Activated CD4-positive, alpha-beta memory T cell treated with anti-CD3 and anti-CD28 coated beads, Interleukin-2, amount 10 ng/mL, durations not matched to agents 7 days and 5 days (primary cell): ENCODE data around the gene ZNF740. TPM values are rescaled to one million over a fixed set of nuclear protein-coding genes. Genes with fewer than 3 reads are reported as not detected.
"Not testable (repeated sequence)": the region's sequence is repeated elsewhere in the genome, so short reads cannot be mapped to it uniquely, and the experiment has no call there.

ENCODE experiments used
- CTCF ChIA-PET: fragments of 350-600 bp; sonication (Branson Sonifier 250); formaldehyde crosslinking; loops from one replicate; lab custom pipeline; 2021; ENCODE audit warnings: antibody characterized with exemption, inconsistent platforms; lab: Charles Lee
- POLR2A ChIA-PET: fragments of 350-600 bp; sonication (Branson Sonifier 250); formaldehyde crosslinking; loops from one replicate; lab custom pipeline; 2021; ENCODE audit warnings: antibody characterized with exemption; lab: Charles Lee
- DNase-seq: peaks from one replicate; pipeline ENCODE4 v3.0.0-alpha.2; 2020
- H3K27ac Mint-ChIP-seq: one replicate; pipeline ENCODE4 v1.8.0; 2021; ENCODE audit warnings: mild to moderate bottlenecking, mixed read lengths
- H3K27me3 Mint-ChIP-seq: one replicate; pipeline ENCODE4 v1.8.0; 2021; ENCODE audit warnings: mixed read lengths
- H3K36me3 Mint-ChIP-seq: one replicate; pipeline ENCODE4 v1.8.0; 2021; ENCODE audit warnings: low read depth, mixed read lengths
- H3K4me1 Mint-ChIP-seq: one replicate; pipeline ENCODE4 v1.8.0; 2021; ENCODE audit warnings: mixed read lengths
- H3K4me3 Mint-ChIP-seq: one replicate; pipeline ENCODE4 v1.8.0; 2021; ENCODE audit warnings: mild to moderate bottlenecking, mixed read lengths
- H3K9me3 Mint-ChIP-seq: one replicate; pipeline ENCODE4 v1.8.0; 2021; ENCODE audit warnings: mixed read lengths
- total RNA-seq, 2 experiments: library from RNA; stranded (reverse); gene quantifications; one replicate each; pipeline ENCODE4 v1.2.3, GENCODE V29; 2021

The ZNF740 gene
- total RNA-seq, 2 experiments from 2014 or later: 33.7 to 45.5 TPM

DNA sequence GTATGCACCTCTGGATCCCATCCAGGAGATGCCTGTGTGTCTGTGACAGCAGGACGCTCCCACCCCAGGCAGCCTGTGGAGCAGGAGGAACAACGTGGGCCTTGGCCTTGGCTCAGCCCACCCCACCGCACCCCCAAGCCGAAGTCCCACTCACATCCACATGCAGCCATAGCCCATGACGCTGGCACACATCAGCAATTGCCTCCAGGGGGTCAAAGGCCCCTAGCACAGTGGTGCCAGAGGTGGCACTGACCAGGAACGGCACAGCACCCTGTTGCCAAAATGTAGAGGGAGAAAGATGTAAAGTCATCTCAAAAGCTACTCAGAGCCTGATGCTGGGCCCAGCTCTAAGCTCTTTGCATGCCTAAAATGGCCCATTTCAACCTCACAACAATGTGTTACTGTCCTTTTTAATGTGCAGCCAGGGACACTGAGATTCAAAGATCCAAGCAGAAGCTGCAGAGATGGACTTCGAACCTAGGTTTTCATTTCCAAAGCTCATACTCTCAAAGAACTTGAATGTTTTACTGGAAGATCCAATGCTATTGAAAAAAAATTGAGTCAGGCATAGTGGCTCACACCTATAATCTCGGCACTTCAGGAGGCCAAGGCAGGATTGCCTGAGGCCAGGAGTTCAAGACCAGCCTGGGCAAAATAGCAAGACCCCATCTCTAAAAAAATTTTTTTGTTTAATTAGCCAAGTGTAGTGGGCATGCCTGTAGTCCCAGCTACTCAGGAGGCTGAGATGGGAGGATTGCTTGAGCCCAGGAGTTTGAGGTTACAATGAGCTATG lies 19.2 kb upstream of the ZNF740 start:
- Mint-ChIP-seq H3K27ac (no peak overlapping the region), H3K36me3 (no peaks in the 10 kb centered on the region), H3K9me3 (no peaks in the 10 kb centered on the region), H3K4me3 (no peak overlapping the region), H3K27me3 (no peaks in the 10 kb centered on the region), H3K4me1 (peaks cover 12% of the 10 kb centered on the region)
- no peak for DNase-seq
- ChIA-PET POLR2A (interaction anchor here (0.9 to 3.7 kb wide), 9 partner anchors 9 to 217 kb away, joined by 3 to 33 read pairs (median 6); partner anchors contain the start of genes AAAS, CSAD, ITGB7 and PFDN5), CTCF (interaction anchor here (0.9 to 5.3 kb wide), 13 partner anchors 19 to 264 kb away, joined by 3 to 41 read pairs (median 6); partner anchors contain the start of genes AAAS, CSAD, ESPL1 and ZNF740)

DNA sequence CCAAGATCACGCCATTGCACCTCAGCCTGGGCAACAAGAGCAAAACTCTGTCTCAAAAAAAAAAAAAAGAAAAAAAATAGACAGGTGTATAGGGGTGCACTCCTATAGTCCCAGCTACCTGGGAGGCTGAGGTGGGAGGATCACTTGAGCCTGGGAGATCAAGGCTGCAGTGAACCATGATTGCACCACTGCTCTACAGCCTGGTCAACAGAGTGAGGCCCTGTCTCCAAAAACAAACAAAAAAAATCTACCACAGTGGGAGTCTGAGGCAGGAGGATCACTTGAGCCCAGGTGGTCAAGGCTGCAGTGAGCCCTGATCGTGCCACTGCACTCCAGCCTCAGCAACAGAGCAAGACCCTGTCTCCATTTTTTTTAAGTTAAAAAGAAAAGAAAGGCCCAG lies 17.5 kb upstream of the ZNF740 start:
- DNase-seq, H3K36me3 Mint-ChIP-seq, H3K27ac Mint-ChIP-seq, H3K4me3 Mint-ChIP-seq, H3K27me3 Mint-ChIP-seq, H3K9me3 Mint-ChIP-seq, CTCF ChIA-PET, POLR2A ChIA-PET: not testable (repeated sequence)
- H3K4me1 Mint-ChIP-seq: peaks cover 12% of the 10 kb centered on the region

DNA sequence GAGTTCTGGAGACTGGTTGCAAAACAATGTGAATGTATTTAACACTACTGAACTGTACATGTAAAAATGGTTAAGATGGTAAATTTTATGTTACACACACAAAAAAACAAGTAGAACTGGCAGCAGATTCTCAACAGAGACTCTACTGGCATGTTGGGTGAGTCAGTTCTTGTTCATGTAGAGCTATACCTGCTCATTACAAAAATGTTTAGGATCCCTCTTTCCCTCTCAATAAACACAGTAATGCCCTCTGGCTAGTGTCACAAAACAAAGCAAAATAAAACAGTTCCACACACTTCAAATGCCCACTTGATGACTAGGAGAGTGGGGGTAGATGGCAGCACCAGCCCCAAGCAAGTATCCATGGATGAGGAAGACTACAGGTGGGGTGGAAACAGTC lies 13.7 kb upstream of the ZNF740 start:
- no peaks in the 10 kb centered on the region for H3K9me3 Mint-ChIP-seq
- peaks cover 9% of the 10 kb centered on the region for H3K36me3 Mint-ChIP-seq
- no peaks in the 10 kb centered on the region for H3K27me3 Mint-ChIP-seq
- ChIA-PET CTCF (no interaction called here), POLR2A (no interaction called here)
- no peak overlapping the region for H3K27ac Mint-ChIP-seq
- no peak overlapping the region for H3K4me3 Mint-ChIP-seq
- no peaks in the 10 kb centered on the region for H3K4me1 Mint-ChIP-seq
- DNase-seq: no peak

DNA sequence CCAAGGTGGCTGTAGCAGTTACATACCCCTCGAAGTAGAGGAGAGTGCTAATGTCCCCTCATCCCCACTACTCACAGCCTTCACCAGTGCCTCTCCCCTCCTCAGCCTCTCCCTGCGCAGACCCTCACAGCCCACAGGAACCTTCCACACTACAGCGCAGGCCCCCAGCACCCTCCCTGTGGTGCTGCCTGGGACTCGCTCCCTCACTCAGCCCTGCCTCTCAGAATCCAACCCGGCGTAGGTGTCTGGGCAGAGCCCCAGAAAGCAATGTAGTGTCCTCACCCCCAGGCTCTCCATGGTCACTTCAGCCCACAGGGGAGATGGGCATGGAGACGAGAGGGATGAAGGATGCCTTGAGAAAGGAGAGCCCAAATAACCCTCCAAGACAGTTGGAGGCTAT lies 10.9 kb upstream of the ZNF740 start:
- ChIA-PET POLR2A (no interaction called here), CTCF (no interaction called here)
- Mint-ChIP-seq H3K27ac (no peak overlapping the region), H3K9me3 (no peaks in the 10 kb centered on the region), H3K27me3 (no peaks in the 10 kb centered on the region), H3K4me1 (no peaks in the 10 kb centered on the region), H3K36me3 (peaks cover 9% of the 10 kb centered on the region), H3K4me3 (no peak overlapping the region)
- no peak for DNase-seq

DNA sequence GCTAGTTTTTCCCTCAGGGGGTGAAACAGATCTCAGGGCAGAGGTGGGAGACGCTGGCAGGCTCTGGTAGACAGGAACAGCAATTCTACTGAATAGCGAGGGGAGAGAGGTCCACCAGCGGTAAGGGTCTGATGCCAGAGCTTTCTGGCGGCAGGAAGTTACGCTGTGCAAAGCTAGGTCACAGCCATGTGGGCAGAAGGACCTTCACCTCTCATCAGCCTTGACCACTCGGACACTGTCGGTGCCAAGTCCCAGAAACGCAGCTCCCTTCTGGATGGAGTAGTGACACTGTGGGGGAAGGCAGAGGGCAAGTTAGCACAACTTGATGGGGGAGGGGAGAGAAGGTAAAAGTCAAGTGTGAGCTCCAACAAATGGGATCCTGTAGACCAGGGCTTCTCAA lies 10.3 kb upstream of the ZNF740 start:
- Mint-ChIP-seq H3K27me3 (no peaks in the 10 kb centered on the region), H3K36me3 (peaks cover 9% of the 10 kb centered on the region), H3K4me3 (no peak overlapping the region), H3K4me1 (peaks cover 4% of the 10 kb centered on the region), H3K27ac (no peak overlapping the region), H3K9me3 (no peaks in the 10 kb centered on the region)
- no peak for DNase-seq
- POLR2A ChIA-PET: interaction anchor here (1.0 kb wide), 1 partner anchor 9 kb away, joined by 4 read pairs; no protein-coding TSS in a partner anchor
- CTCF ChIA-PET: no interaction called here

DNA sequence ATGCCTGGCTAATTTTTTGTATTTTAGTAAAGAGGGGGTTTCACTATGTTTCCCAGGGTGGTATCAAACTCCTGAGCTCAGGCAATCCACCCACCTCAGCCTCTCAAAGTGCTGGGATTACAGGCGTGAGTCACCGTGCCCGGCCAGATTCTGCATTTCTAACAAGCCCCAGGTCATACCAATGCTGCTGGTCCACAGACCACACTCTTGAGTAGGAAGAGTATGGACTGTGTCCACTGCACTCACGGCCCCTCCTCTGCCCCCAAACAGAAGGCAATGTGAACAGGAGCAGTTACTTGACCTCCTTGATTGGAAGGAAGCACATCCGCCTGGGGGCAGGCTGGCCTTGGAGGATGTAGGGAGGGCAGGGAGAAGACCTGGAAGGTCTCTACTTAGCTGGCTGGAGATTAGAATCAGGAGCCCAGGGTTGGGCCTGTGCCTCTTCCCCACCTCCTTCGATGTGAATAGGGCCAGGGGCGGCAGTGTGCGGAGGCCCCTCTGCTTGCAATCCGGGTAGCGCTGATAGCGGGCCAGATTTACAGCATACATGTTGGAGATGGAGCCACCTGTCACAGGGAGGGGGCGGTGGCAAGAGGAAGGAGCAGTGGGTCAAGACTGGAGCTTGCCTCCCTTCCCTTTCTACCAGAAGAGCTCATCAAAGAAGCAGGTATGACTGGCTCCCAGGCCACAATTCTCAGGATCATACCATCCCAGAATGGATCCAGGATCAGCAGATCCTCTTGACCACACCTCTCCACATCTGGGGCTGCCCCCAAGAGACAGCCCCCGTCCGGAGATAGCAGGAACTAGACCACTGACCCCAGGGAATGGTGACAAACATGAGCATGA lies 9.4 kb upstream of the ZNF740 start:
- no peak overlapping the region for H3K27ac Mint-ChIP-seq

DNA sequence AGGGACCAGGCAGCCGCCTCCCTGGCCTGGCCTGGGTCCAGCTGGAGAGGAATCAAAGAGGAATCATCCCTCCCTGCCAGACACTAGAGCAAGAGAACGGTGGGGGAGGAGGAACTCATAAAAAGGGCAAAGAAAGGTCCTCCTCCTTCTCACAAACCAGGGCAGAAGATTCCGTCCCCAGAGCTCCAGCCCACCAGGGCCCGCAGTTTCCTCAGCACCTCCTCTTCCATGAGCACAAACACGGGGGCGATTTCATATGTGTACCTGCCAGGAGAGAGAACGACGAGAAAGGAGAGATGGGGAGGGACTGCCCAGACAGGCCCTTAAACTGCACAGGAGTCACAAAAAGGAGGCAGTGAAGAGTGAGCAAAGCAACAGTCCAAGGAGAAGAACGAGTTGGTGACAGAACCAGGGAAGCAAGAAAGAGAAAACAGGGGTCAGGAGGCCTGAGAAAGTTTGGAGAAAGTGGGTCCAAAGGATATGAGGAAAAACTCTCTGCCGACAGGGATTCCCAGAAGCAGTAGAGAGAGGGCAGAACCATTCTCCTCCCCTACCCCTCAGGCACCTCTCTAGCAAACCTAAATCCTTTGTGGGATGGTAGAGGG lies 8.7 kb upstream of the ZNF740 start:
- Mint-ChIP-seq H3K27me3 (no peaks in the 10 kb centered on the region), H3K36me3 (peaks cover 9% of the 10 kb centered on the region), H3K4me1 (peaks cover 10% of the 10 kb centered on the region), H3K27ac (no peak overlapping the region), H3K9me3 (no peaks in the 10 kb centered on the region), H3K4me3 (no peak overlapping the region)
- peak; percentile 1 for DNase-seq
- ChIA-PET POLR2A (interaction anchor here (1.4 kb wide), 1 partner anchor 8 kb away, joined by 5 read pairs; the partner anchor contains the start of genes CSAD and ZNF740), CTCF (no interaction called here)

More for the DNA sequence above, 9.4 kb upstream of the ZNF740 start:
- Mint-ChIP-seq H3K4me3 (no peak overlapping the region), H3K27me3 (no peaks in the 10 kb centered on the region), H3K9me3 (no peaks in the 10 kb centered on the region), H3K36me3 (peaks cover 9% of the 10 kb centered on the region), H3K4me1 (peaks cover 10% of the 10 kb centered on the region)
- POLR2A ChIA-PET: interaction anchor here (1.0 to 1.4 kb wide), 2 partner anchors 9 to 10 kb away, joined by 4 to 5 read pairs; partner anchors contain the start of genes CSAD and ZNF740
- CTCF ChIA-PET: no interaction called here
- no peak for DNase-seq

DNA sequence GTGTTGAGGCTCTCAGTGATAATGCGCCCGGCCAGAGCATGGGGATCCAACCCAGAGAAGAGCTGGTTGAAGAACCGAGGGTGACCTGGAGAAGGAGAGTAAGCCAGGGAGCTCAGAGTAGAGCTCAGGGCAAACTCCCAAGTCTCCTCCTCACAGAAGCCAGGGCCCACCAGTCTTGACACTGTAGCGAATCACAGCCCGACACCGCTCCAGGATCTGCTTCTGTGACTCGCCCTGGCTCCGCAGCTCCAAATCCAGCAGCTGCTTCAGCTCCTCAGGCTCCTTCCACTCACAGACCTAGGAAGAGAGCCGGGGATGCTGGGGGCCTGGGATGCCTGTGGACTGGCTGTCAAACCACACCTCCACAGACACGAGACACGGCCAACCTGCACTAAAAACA lies 8.2 kb upstream of the ZNF740 start:
- peaks cover 12% of the 10 kb centered on the region for H3K4me1 Mint-ChIP-seq
- H3K27me3 Mint-ChIP-seq: no peaks in the 10 kb centered on the region
- no peak overlapping the region for H3K27ac Mint-ChIP-seq
- ChIA-PET POLR2A (interaction anchor here (1.4 kb wide), 1 partner anchor 8 kb away, joined by 5 read pairs; the partner anchor contains the start of genes CSAD and ZNF740), CTCF (no interaction called here)
- no peaks in the 10 kb centered on the region for H3K9me3 Mint-ChIP-seq
- peaks cover 9% of the 10 kb centered on the region for H3K36me3 Mint-ChIP-seq
- no peak overlapping the region for H3K4me3 Mint-ChIP-seq
- peak; percentile 3 for DNase-seq

DNA sequence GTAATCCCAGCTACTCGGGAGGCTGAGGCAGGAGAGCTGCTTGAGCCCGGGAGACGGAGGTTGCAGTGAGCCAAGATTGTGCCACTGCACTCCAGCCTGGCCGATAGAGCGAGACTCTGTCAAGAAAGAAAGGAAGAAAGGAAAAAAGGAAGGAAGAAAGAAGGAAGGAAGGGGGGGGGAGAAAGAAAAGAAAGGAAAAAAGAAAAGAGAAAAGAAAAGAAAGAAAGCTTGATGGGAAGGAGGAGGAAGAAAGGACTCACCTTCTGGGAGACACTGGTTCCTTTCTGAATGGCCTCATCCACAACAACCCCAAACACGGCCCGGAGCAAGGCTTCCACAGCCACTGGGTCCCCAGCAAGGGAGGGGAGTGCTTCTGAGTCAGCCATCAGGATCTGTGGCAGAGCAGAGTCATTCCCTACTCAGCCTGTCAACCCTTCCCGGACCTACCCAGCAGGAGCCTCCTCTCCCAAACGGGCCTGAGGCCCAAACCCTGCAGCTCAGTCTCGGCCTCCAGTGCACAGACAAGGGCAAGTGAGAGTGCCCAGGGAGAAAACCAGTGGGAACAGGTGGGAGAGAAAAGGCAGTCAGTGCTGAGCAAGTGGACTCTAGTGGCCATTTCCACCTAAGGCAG lies 7.3 kb upstream of the ZNF740 start:
- Mint-ChIP-seq H3K4me1 (peaks cover 12% of the 10 kb centered on the region), H3K36me3 (peaks cover 9% of the 10 kb centered on the region), H3K27ac (no peak overlapping the region), H3K27me3 (no peaks in the 10 kb centered on the region), H3K4me3 (no peak overlapping the region), H3K9me3 (no peaks in the 10 kb centered on the region)
- ChIA-PET CTCF (interaction anchor here (0.6 kb wide), 1 partner anchor 335 kb away, joined by 3 read pairs; no protein-coding TSS in a partner anchor), POLR2A (interaction anchor here (1.0 kb wide), 1 partner anchor 13 kb away, joined by 3 read pairs; no protein-coding TSS in a partner anchor)
- peak; percentile 10 for DNase-seq

DNA sequence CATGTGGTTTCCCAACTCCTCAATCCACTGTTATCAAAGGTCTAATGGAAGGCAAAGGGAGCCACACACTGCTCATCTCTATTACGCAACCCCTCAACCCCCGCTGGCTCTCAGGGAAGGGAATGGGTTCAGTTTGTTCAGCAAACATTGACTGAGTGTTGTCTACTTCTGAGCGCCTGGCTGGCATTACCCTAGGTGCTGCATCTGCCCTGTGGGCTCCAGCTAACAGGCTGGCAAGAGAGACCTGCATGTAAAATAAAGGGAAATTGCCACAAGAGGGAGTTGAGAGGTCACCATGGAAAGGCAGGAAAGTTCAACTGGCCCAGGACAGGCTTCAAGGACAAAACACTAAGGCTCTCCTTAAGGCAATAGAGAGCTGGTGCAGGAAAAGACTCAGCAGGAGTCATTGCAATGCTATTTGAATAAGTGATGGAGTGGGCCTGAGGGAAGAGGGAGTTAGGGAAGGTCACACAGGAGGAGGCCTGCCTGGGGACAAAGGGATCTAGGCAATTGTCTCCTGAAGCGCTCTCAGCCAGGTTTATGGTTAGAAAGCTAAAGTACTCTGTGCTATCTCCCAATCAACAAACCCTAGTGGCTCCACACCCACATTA lies 5.5 kb upstream of the ZNF740 start:
- ChIA-PET POLR2A (interaction anchor here (1.5 kb wide), 1 partner anchor 14 kb away, joined by 6 read pairs; no protein-coding TSS in a partner anchor), CTCF (interaction anchor here (0.9 to 1.6 kb wide), 5 partner anchors 10 to 146 kb away, joined by 3 to 7 read pairs (median 3); partner anchors contain the start of gene AAAS)
- Mint-ChIP-seq H3K9me3 (no peaks in the 10 kb centered on the region), H3K4me1 (peaks cover 25% of the 10 kb centered on the region), H3K27me3 (no peaks in the 10 kb centered on the region), H3K27ac (no peak overlapping the region), H3K4me3 (no peak overlapping the region), H3K36me3 (peaks cover 9% of the 10 kb centered on the region)
- DNase-seq: peak; percentile 16

DNA sequence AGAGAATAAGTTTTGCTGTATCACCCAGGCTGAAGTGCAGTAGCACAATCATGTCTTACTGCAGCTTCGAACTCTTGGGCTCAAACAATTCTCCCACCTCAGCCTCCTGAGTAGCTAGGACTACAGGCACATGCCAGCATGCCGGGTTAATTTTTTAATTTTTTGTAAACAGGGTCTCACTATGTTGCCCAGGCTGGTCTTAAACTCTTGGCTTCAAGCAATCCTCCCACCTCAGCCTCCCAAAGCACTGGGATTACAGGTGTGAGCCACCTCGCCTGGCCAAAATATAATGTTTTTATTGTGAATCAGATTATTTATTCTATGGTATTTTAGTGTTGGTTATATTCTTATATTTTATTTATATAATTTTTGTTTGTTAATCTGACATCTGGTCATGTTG lies 3.8 kb upstream of the ZNF740 start:
- Mint-ChIP-seq H3K4me3 (no peak overlapping the region), H3K27me3 (no peaks in the 10 kb centered on the region), H3K4me1 (peaks cover 33% of the 10 kb centered on the region), H3K36me3 (peaks cover 8% of the 10 kb centered on the region), H3K27ac (no peak overlapping the region), H3K9me3 (no peaks in the 10 kb centered on the region)
- ChIA-PET POLR2A (interaction anchor here (0.9 to 5.5 kb wide), 2 partner anchors 16 to 30 kb away, joined by 3 to 33 read pairs; no protein-coding TSS in a partner anchor), CTCF (interaction anchor here (1.1 to 1.7 kb wide), 3 partner anchors 17 to 37 kb away, joined by 3 to 9 read pairs (median 3); partner anchors contain the start of gene ITGB7)
- DNase-seq: peak; percentile 1
